ENCODE measurements around the gene GIT1.

GRCh38 chr17:29624586-29624985 lies 35.1 kb upstream of the GIT1 start:
- TF ChIP-seq CTCF (IDR thresholded peaks at IDR 0.05; ENCODE audit: insufficient read depth, low read length, poor library complexity, severe bottlenecking) (no peak), EZH2phosphoT487 (conservative IDR thresholded peaks at IDR 0.05; ENCODE audit: low read length) (no peak)
